ENCODE data around the gene HIVEP1.
"Not testable (repeated sequence)": the region's sequence is repeated elsewhere in the genome, so short reads cannot be mapped to it uniquely, and the experiment has no call there.

Gene HIVEP1

DNA sequence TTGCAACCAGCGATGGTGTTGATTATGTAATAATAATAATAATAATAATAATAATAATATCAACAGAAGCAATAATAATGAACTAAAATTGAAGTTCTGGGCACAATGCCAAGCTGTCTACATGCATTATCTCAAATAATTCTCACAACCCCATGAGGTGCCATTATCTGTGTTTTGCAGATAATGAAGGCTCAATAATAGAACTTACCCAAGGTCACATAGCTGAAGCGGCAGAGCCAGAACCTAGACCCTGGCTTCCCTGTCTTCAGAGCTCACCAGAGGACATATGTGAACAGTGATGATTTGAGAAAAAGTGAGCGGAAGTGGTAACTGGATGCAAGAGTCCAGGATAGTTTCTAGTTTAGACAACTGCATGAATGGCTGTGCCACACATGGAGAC, 91.0 kb downstream of the HIVEP1 start:
- no peak for ATAC-seq

DNA sequence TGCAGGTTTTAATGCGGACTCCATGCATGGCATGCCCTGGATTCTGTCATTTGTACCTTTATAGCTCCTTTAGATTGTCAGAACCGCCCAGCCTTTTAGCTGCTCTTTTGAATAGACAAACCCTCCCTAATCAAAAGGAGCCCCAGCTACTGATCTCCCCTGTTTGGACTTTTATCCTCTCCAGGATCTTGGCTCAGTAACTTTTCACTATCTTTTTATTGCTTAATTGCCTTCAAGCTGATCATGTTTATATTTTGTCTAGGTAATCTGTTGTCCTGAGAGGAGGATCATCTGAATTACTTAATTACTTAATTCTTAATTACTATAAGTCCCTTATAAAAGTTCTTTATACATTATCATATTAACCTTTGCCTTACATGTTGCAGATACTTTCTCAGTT, 93.2 kb downstream of the HIVEP1 start:
- no peak for ATAC-seq
- TF ChIP-seq POU6F1 (CRISPR knock-in tag; IDR thresholded peaks at IDR 0.05; ENCODE audit: borderline replicate concordance, low read depth) (no peak), TOX (CRISPR knock-in tag; IDR thresholded peaks at IDR 0.05; ENCODE audit: borderline replicate concordance) (no peak), ISL1 (CRISPR knock-in tag; IDR thresholded peaks at IDR 0.05) (no peak), ZFP3 (CRISPR knock-in tag; IDR thresholded peaks at IDR 0.05) (no peak), PPARA (CRISPR knock-in tag; IDR thresholded peaks at IDR 0.05; ENCODE audit: borderline replicate concordance) (no peak), ZC3H10 (CRISPR knock-in tag; IDR thresholded peaks at IDR 0.05) (no peak), ZNF8 (CRISPR knock-in tag; IDR thresholded peaks at IDR 0.05) (no peak), CSDC2 (CRISPR knock-in tag; IDR thresholded peaks at IDR 0.05) (no peak), ARNTL (CRISPR knock-in tag; IDR thresholded peaks at IDR 0.05; ENCODE audit: borderline replicate concordance, low read depth) (no peak), ZNF565 (CRISPR knock-in tag; conservative IDR thresholded peaks at IDR 0.05; ENCODE audit: low read depth) (no peak), BACH2 (CRISPR knock-in tag; IDR thresholded peaks at IDR 0.05; ENCODE audit: borderline replicate concordance) (no peak), ZNF70 (CRISPR knock-in tag; IDR thresholded peaks at IDR 0.05) (no peak), RARB (CRISPR knock-in tag; IDR thresholded peaks at IDR 0.05) (no peak), CREB5 (CRISPR knock-in tag; IDR thresholded peaks at IDR 0.05; ENCODE audit: low read depth) (no peak)
- TF ChIP-seq, protein P1, sequence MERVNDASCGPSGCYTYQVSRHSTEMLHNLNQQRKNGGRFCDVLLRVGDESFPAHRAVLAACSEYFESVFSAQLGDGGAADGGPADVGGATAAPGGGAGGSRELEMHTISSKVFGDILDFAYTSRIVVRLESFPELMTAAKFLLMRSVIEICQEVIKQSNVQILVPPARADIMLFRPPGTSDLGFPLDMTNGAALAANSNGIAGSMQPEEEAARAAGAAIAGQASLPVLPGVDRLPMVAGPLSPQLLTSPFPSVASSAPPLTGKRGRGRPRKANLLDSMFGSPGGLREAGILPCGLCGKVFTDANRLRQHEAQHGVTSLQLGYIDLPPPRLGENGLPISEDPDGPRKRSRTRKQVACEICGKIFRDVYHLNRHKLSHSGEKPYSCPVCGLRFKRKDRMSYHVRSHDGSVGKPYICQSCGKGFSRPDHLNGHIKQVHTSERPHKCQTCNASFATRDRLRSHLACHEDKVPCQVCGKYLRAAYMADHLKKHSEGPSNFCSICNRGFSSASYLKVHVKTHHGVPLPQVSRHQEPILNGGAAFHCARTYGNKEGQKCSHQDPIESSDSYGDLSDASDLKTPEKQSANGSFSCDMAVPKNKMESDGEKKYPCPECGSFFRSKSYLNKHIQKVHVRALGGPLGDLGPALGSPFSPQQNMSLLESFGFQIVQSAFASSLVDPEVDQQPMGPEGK (CRISPR knock-in tag; IDR thresholded peaks at IDR 0.05; ENCODE audit: borderline replicate concordance) = no peak
- TF ChIP-seq, protein P2, sequence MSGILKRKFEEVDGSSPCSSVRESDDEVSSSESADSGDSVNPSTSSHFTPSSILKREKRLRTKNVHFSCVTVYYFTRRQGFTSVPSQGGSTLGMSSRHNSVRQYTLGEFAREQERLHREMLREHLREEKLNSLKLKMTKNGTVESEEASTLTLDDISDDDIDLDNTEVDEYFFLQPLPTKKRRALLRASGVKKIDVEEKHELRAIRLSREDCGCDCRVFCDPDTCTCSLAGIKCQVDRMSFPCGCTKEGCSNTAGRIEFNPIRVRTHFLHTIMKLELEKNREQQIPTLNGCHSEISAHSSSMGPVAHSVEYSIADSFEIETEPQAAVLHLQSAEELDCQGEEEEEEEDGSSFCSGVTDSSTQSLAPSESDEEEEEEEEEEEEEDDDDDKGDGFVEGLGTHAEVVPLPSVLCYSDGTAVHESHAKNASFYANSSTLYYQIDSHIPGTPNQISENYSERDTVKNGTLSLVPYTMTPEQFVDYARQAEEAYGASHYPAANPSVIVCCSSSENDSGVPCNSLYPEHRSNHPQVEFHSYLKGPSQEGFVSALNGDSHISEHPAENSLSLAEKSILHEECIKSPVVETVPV (CRISPR knock-in tag; IDR thresholded peaks at IDR 0.05) = no peak

More for the DNA sequence above, 91.0 kb downstream of the HIVEP1 start:
- TF ChIP-seq ZNF565 (CRISPR knock-in tag; conservative IDR thresholded peaks at IDR 0.05; ENCODE audit: low read depth) (no peak), POU6F1 (CRISPR knock-in tag; IDR thresholded peaks at IDR 0.05; ENCODE audit: borderline replicate concordance, low read depth) (no peak), ZFP3 (CRISPR knock-in tag; IDR thresholded peaks at IDR 0.05) (no peak), ZFP30 (CRISPR knock-in tag; IDR thresholded peaks at IDR 0.05) (no peak), TSHZ2 (CRISPR knock-in tag; IDR thresholded peaks at IDR 0.05) (no peak), ZC3H10 (CRISPR knock-in tag; IDR thresholded peaks at IDR 0.05) (no peak), ZNF8 (CRISPR knock-in tag; IDR thresholded peaks at IDR 0.05) (no peak), ISL1 (CRISPR knock-in tag; IDR thresholded peaks at IDR 0.05) (no peak), GLIS3 (CRISPR knock-in tag; IDR thresholded peaks at IDR 0.05) (no peak), CSDC2 (CRISPR knock-in tag; IDR thresholded peaks at IDR 0.05) (no peak), BACH2 (CRISPR knock-in tag; IDR thresholded peaks at IDR 0.05; ENCODE audit: borderline replicate concordance) (no peak), ESRRG (CRISPR knock-in tag; IDR thresholded peaks at IDR 0.05) (no peak)

- ATAC-seq = not testable (repeated sequence)
Measured at GRCh38 chr6:12108376-12108775, 96.3 kb downstream of the HIVEP1 start.
